PFSK-1 (cell line): ENCODE results near the gene IRF2.

Source experiments
- FOXP2 ChIP-seq: optimal IDR thresholded peaks from 2 replicates; pipeline ENCODE3; 2011; ENCODE audit warnings: borderline replicate concordance, control low read depth, inconsistent platforms; ENCODE audit not compliant: insufficient read depth; ENCODE audit errors: extremely low read length, extremely low read depth
- POLR2AphosphoS5 ChIP-seq: IDR thresholded peaks from 2 replicates; pipeline ENCODE4 v1.6.1; 2012; ENCODE audit warnings: low read depth, mild to moderate bottlenecking, control low read depth, low read length, moderate library complexity
- REST ChIP-seq, 2 experiments: IDR thresholded peaks; 2 replicates each; pipeline versions ENCODE4 v1.6.1 to v1.8.0; 2011 to 2012; ENCODE audit warnings: low read depth in 2 of 2, low read length in 2 of 2, control low read depth in 1 of 2, inconsistent platforms in 1 of 2, mild to moderate bottlenecking in 1 of 2, moderate library complexity in 1 of 2; ENCODE audit not compliant: insufficient read depth in 1 of 2
- SIN3A ChIP-seq: IDR thresholded peaks from 2 replicates; pipeline ENCODE4 v1.6.1; 2012; ENCODE audit warnings: mild to moderate bottlenecking, low read length, moderate library complexity, borderline replicate concordance; ENCODE audit not compliant: insufficient read depth
- TAF1 ChIP-seq: IDR thresholded peaks from 2 replicates; pipeline ENCODE4 v1.6.1; 2012; ENCODE audit warnings: low read length, control low read depth, borderline replicate concordance; ENCODE audit not compliant: insufficient read depth

IRF2 gene

GRCh38 chr4:184440595-184441358, 33.6 kb downstream of the IRF2 start:
- TF ChIP-seq POLR2AphosphoS5: no peak
- TF ChIP-seq TAF1: no peak
- no peak for TF ChIP-seq REST (IDR thresholded peaks at IDR 0.05; ENCODE audit: insufficient read depth in 1 of 2, low read depth in 2 of 2, low read length in 2 of 2)
- no peak for TF ChIP-seq SIN3A
- TF ChIP-seq FOXP2: no peak

- TF ChIP-seq POLR2AphosphoS5 (no peak), TAF1 (no peak), REST (IDR thresholded peaks at IDR 0.05; ENCODE audit: insufficient read depth in 1 of 2, low read depth in 2 of 2, low read length in 2 of 2) (no peak), SIN3A (no peak), FOXP2 (no peak)
Observed at GRCh38 chr4:184439856-184440594, 34.3 kb downstream of the IRF2 start.

- no peak for TF ChIP-seq FOXP2
- no peak for TF ChIP-seq REST (IDR thresholded peaks at IDR 0.05; ENCODE audit: insufficient read depth in 1 of 2, low read depth in 2 of 2, low read length in 2 of 2)
- TF ChIP-seq TAF1: no peak
- TF ChIP-seq SIN3A: no peak
Observed at GRCh38 chr4:184439386-184439785, 35.0 kb downstream of the IRF2 start.

- TF ChIP-seq FOXP2 (no peak), POLR2AphosphoS5 (no peak), SIN3A (no peak), TAF1 (no peak), REST (IDR thresholded peaks at IDR 0.05; ENCODE audit: insufficient read depth in 1 of 2, low read depth in 2 of 2, low read length in 2 of 2) (no peak)
Observed at GRCh38 chr4:184438375-184438774, 36.0 kb downstream of the IRF2 start.
